Activated naive CD8-positive, alpha-beta T cell treated with anti-CD3 and anti-CD28 coated beads for 36 hours (primary cell): ENCODE results near the gene RNPEPL1. TPM values are rescaled to one million over a fixed set of nuclear protein-coding genes. Genes with fewer than 3 reads are reported as not detected.
"Not testable (repeated sequence)": the region's sequence is repeated elsewhere in the genome, so short reads cannot be mapped to it uniquely, and the experiment has no call there.

Experiments
- DNase-seq: peaks from one replicate; pipeline ENCODE4 v3.0.0; 2021
- H3K27ac Mint-ChIP-seq: one replicate; pipeline ENCODE4 v1.8.0; 2022; ENCODE audit warnings: mild to moderate bottlenecking, moderate library complexity, mixed read lengths
- H3K27me3 Mint-ChIP-seq: one replicate; pipeline ENCODE4 v1.8.0; 2022; ENCODE audit warnings: mild to moderate bottlenecking, mixed read lengths
- H3K36me3 Mint-ChIP-seq: one replicate; pipeline ENCODE4 v1.8.0; 2021; ENCODE audit warnings: mild to moderate bottlenecking, mixed read lengths
- H3K4me1 Mint-ChIP-seq: one replicate; pipeline ENCODE4 v1.8.0; 2021; ENCODE audit warnings: mixed read lengths
- H3K4me3 Mint-ChIP-seq: one replicate; pipeline ENCODE4 v1.8.0; 2022; ENCODE audit warnings: mild to moderate bottlenecking, moderate library complexity, mixed read lengths
- H3K9me3 Mint-ChIP-seq: one replicate; pipeline ENCODE4 v1.8.0; 2022; ENCODE audit warnings: mixed read lengths
- total RNA-seq, 2 experiments: library from RNA; stranded (reverse); gene quantifications; one replicate each; pipeline ENCODE4 v1.2.3, GENCODE V29; 2021

RNPEPL1 gene
- total RNA-seq, 2 experiments from 2014 or later = 33.8 to 37.2 TPM

- H3K4me1 Mint-ChIP-seq = peaks cover under 1% of the 10 kb centered on the region
- no peaks in the 10 kb centered on the region for H3K36me3 Mint-ChIP-seq
- no peaks in the 10 kb centered on the region for H3K9me3 Mint-ChIP-seq
- H3K4me3 Mint-ChIP-seq = no peak overlapping the region
- no peak for DNase-seq
- H3K27ac Mint-ChIP-seq = no peak overlapping the region
- H3K27me3 Mint-ChIP-seq = no peaks in the 10 kb centered on the region
These were observed 35.6 kb downstream of the RNPEPL1 start for GRCh38 chr2:240603846-240604245.

GRCh38 chr2:240604291-240604938 lies 36.1 kb downstream of the RNPEPL1 start:
- H3K4me3 Mint-ChIP-seq = no peak overlapping the region
- no peaks in the 10 kb centered on the region for H3K9me3 Mint-ChIP-seq
- peaks cover 6% of the 10 kb centered on the region for H3K4me1 Mint-ChIP-seq
- H3K27ac Mint-ChIP-seq = no peak overlapping the region
- DNase-seq = no peak
- H3K27me3 Mint-ChIP-seq = no peaks in the 10 kb centered on the region
- H3K36me3 Mint-ChIP-seq = no peaks in the 10 kb centered on the region

- no peak for DNase-seq
- Mint-ChIP-seq H3K4me3 (no peak overlapping the region), H3K4me1 (peaks cover 7% of the 10 kb centered on the region), H3K36me3 (no peaks in the 10 kb centered on the region), H3K27ac (no peak overlapping the region), H3K27me3 (no peaks in the 10 kb centered on the region), H3K9me3 (no peaks in the 10 kb centered on the region)
These were observed 36.8 kb downstream of the RNPEPL1 start for GRCh38 chr2:240604939-240605716.

- H3K4me1 Mint-ChIP-seq = peaks cover 7% of the 10 kb centered on the region
- no peak overlapping the region for H3K4me3 Mint-ChIP-seq
- no peak for DNase-seq
- H3K27me3 Mint-ChIP-seq = no peaks in the 10 kb centered on the region
- no peak overlapping the region for H3K27ac Mint-ChIP-seq
- no peaks in the 10 kb centered on the region for H3K9me3 Mint-ChIP-seq
- no peaks in the 10 kb centered on the region for H3K36me3 Mint-ChIP-seq
These were observed 37.8 kb downstream of the RNPEPL1 start for GRCh38 chr2:240605867-240606743.

GRCh38 chr2:240611601-240612210 lies 43.4 kb downstream of the RNPEPL1 start:
- Mint-ChIP-seq H3K9me3 (peaks cover under 1% of the 10 kb centered on the region), H3K27ac (peak overlapping the region; percentile 44)
- no peak for DNase-seq

GRCh38 chr2:240613781-240614180 lies 45.5 kb downstream of the RNPEPL1 start:
- Mint-ChIP-seq H3K36me3 (peaks cover 21% of the 10 kb centered on the region), H3K9me3 (peaks cover 4% of the 10 kb centered on the region), H3K27me3 (no peaks in the 10 kb centered on the region), H3K4me1 (peaks cover 18% of the 10 kb centered on the region), H3K27ac (no peak overlapping the region), H3K4me3 (no peak overlapping the region)
- DNase-seq = no peak

More at GRCh38 chr2:240611601-240612210, 43.4 kb downstream of the RNPEPL1 start:
- Mint-ChIP-seq H3K27me3 (no peaks in the 10 kb centered on the region), H3K4me3 (peak overlapping the region; percentile 5), H3K36me3 (peaks cover 10% of the 10 kb centered on the region), H3K4me1 (peaks cover 18% of the 10 kb centered on the region)

GRCh38 chr2:240614391-240614790 lies 46.1 kb downstream of the RNPEPL1 start:
- H3K4me3 Mint-ChIP-seq = no peak overlapping the region
- H3K36me3 Mint-ChIP-seq = peaks cover 26% of the 10 kb centered on the region
- peaks cover 4% of the 10 kb centered on the region for H3K9me3 Mint-ChIP-seq
- peaks cover 12% of the 10 kb centered on the region for H3K4me1 Mint-ChIP-seq
- no peak for DNase-seq
- no peaks in the 10 kb centered on the region for H3K27me3 Mint-ChIP-seq
- no peak overlapping the region for H3K27ac Mint-ChIP-seq

GRCh38 chr2:240615396-240615795 lies 47.1 kb downstream of the RNPEPL1 start:
- H3K27me3 Mint-ChIP-seq = no peaks in the 10 kb centered on the region
- H3K36me3 Mint-ChIP-seq = peaks cover 28% of the 10 kb centered on the region
- peaks cover 4% of the 10 kb centered on the region for H3K9me3 Mint-ChIP-seq
- no peak for DNase-seq
- no peak overlapping the region for H3K4me3 Mint-ChIP-seq
- peaks cover 14% of the 10 kb centered on the region for H3K4me1 Mint-ChIP-seq
- H3K27ac Mint-ChIP-seq = no peak overlapping the region

GRCh38 chr2:240615820-240616547 lies 47.7 kb downstream of the RNPEPL1 start:
- no peaks in the 10 kb centered on the region for H3K27me3 Mint-ChIP-seq
- peaks cover 4% of the 10 kb centered on the region for H3K9me3 Mint-ChIP-seq
- H3K4me1 Mint-ChIP-seq = peaks cover 17% of the 10 kb centered on the region
- DNase-seq = no peak
- H3K36me3 Mint-ChIP-seq = peaks cover 31% of the 10 kb centered on the region
- H3K4me3 Mint-ChIP-seq = no peak overlapping the region
- H3K27ac Mint-ChIP-seq = no peak overlapping the region

GRCh38 chr2:240616860-240617666 lies 48.8 kb downstream of the RNPEPL1 start:
- H3K27me3 Mint-ChIP-seq, H3K9me3 Mint-ChIP-seq, H3K4me3 Mint-ChIP-seq, H3K27ac Mint-ChIP-seq: not testable (repeated sequence)
- H3K4me1 Mint-ChIP-seq = peaks cover 18% of the 10 kb centered on the region
- peak; percentile 0 for DNase-seq
- peaks cover 27% of the 10 kb centered on the region for H3K36me3 Mint-ChIP-seq

GRCh38 chr2:240618776-240619175 lies 50.5 kb downstream of the RNPEPL1 start:
- Mint-ChIP-seq H3K27ac (no peak overlapping the region), H3K9me3 (peaks cover 6% of the 10 kb centered on the region), H3K4me3 (no peak overlapping the region), H3K4me1 (peaks cover 28% of the 10 kb centered on the region), H3K27me3 (no peaks in the 10 kb centered on the region), H3K36me3 (peaks cover 27% of the 10 kb centered on the region)
- peak; percentile 0 for DNase-seq

GRCh38 chr2:240619506-240620148 lies 51.3 kb downstream of the RNPEPL1 start:
- Mint-ChIP-seq H3K4me3 (no peak overlapping the region), H3K27me3 (no peaks in the 10 kb centered on the region), H3K36me3 (peaks cover 27% of the 10 kb centered on the region), H3K9me3 (peaks cover 6% of the 10 kb centered on the region), H3K27ac (peak overlapping the region; percentile 72), H3K4me1 (peaks cover 34% of the 10 kb centered on the region)
- DNase-seq = peak; percentile 5

GRCh38 chr2:240620149-240620731 lies 52.0 kb downstream of the RNPEPL1 start:
- Mint-ChIP-seq H3K27me3 (no peaks in the 10 kb centered on the region), H3K4me3 (no peak overlapping the region), H3K27ac (no peak overlapping the region), H3K9me3 (peaks cover 6% of the 10 kb centered on the region), H3K4me1 (peaks cover 40% of the 10 kb centered on the region), H3K36me3 (peaks cover 27% of the 10 kb centered on the region)
- peak; percentile 0 for DNase-seq
